GM23248 (cell line): ENCODE results near the gene MPPED1. TPM values are rescaled to one million over a fixed set of nuclear protein-coding genes. Genes with fewer than 3 reads are reported as not detected.

Experiments
- DNase-seq: peaks from one replicate; pipeline ENCODE4 v3.0.0-alpha.2; 2015
- H2AFZ ChIP-seq: fragments of 200-600 bp; sonication (generic); 2 replicates; pipeline ENCODE4 v1.6.1; 2016; ENCODE audit warnings: antibody characterized with exemption
- H3F3A ChIP-seq: fragments of 200-600 bp; sonication (generic); 2 replicates; pipeline ENCODE4 v1.6.1; 2016; ENCODE audit warnings: mild to moderate bottlenecking, antibody characterized with exemption, mixed run types; ENCODE audit not compliant: insufficient read depth
- H3K27ac ChIP-seq: fragments of 200-600 bp; sonication (generic); 2 replicates; pipeline ENCODE4 v1.5.1; 2016; ENCODE audit warnings: mild to moderate bottlenecking
- H3K27me3 ChIP-seq: fragments of 200-600 bp; sonication (generic); replicated peaks from 2 replicates; pipeline ENCODE4 v1.6.1; 2016; ENCODE audit warnings: mild to moderate bottlenecking; ENCODE audit not compliant: insufficient read depth
- H3K36me3 ChIP-seq: fragments of 200-600 bp; sonication (generic); 2 replicates; pipeline ENCODE4 v1.6.1; 2016; ENCODE audit warnings: low read depth, mild to moderate bottlenecking
- H3K4me1 ChIP-seq: fragments of 200-600 bp; sonication (generic); 2 replicates; pipeline ENCODE4 v1.6.1; 2016; ENCODE audit warnings: mild to moderate bottlenecking; ENCODE audit not compliant: insufficient read depth
- H3K4me2 ChIP-seq: fragments of 200-600 bp; sonication (generic); one replicate; pipeline ENCODE4 v1.6.1; 2016; ENCODE audit warnings: mild to moderate bottlenecking; ENCODE audit not compliant: unreplicated experiment
- H3K4me3 ChIP-seq: fragments of 200-600 bp; sonication (generic); 2 replicates; pipeline ENCODE4 v1.5.1; 2016; ENCODE audit warnings: mild to moderate bottlenecking
- H3K79me2 ChIP-seq: fragments of 200-600 bp; sonication (generic); 2 replicates; pipeline ENCODE4 v1.6.1; 2016; ENCODE audit warnings: mild to moderate bottlenecking; ENCODE audit not compliant: insufficient read depth
- H3K9ac ChIP-seq: fragments of 200-600 bp; sonication (generic); 2 replicates; pipeline ENCODE4 v1.6.1; 2016; ENCODE audit warnings: mild to moderate bottlenecking
- H3K9me2 ChIP-seq: fragments of 200-600 bp; sonication (generic); 2 replicates; pipeline ENCODE4 v1.6.1; 2016; ENCODE audit warnings: mixed run types, mild to moderate bottlenecking, moderate library complexity; ENCODE audit not compliant: insufficient read depth
- H3K9me3 ChIP-seq: fragments of 200-600 bp; sonication (generic); one replicate; pipeline ENCODE4 v1.6.1; 2017; ENCODE audit warnings: low read depth
- H4K20me1 ChIP-seq: fragments of 200-600 bp; sonication (generic); 2 replicates; pipeline ENCODE4 v1.6.0; 2016; ENCODE audit not compliant: insufficient read depth
- EZH2 ChIP-seq: fragments of 200-600 bp; sonication (generic); IDR thresholded peaks from 2 replicates; pipeline ENCODE4 v1.6.1; 2018; ENCODE audit warnings: antibody characterized with exemption, mild to moderate bottlenecking; ENCODE audit not compliant: insufficient read depth, poor library complexity, severe bottlenecking
- EZH2phosphoT487 ChIP-seq: fragments of 200-600 bp; sonication (generic); IDR thresholded peaks from 2 replicates; pipeline ENCODE4 v1.6.1; 2018; ENCODE audit warnings: antibody characterized with exemption, moderate library complexity, mild to moderate bottlenecking, low read depth; ENCODE audit not compliant: insufficient read depth
- WGBS, 2 experiments: methylation state at CpG; one replicate each; pipeline ENCODE4 v1.1.6; 2015 to 2017; ENCODE audit warnings: low lambda C conversion rate in 2 of 2, low coverage in 1 of 2; ENCODE audit errors: missing lambda C conversion rate in 2 of 2; 5-methylcytosine and 5-hydroxymethylcytosine counted together
- in situ Hi-C: fragments of 300-500 bp; cut with MboI; formaldehyde crosslinking; loops from 2 replicates; pipeline ENCODE4 v1.15.0; 2020
- polyA plus RNA-seq: library from polyadenylated mRNA; unstranded; fragments of >200 nt; fragmentation: Nextera tagmentation; extraction: Ambion mirVana; gene quantifications from 2 replicates; pipeline ENCODE4 v1.2.1, GENCODE V29; 2016
- total RNA-seq: library from RNA; depleted of rRNA; stranded (reverse); fragments of >200 nt; shearing (Covaris generic); gene quantifications from 2 replicates; pipeline ENCODE4 v1.2.3, GENCODE V29; 2014

Gene MPPED1
- total and polyA plus RNA-seq, 2 experiments from 2014 or later, result not detected

GRCh38 chr22:43488937-43489336, 77.1 kb downstream of the MPPED1 start:
- no peak for DNase-seq
- no peaks in the 10 kb centered on the region for H4K20me1 ChIP-seq
- H3K4me1 ChIP-seq, result no peaks in the 10 kb centered on the region
- in situ Hi-C loops, result no loop called here
- no peak overlapping the region for H3K4me2 ChIP-seq
- no peaks in the 10 kb centered on the region for H3K79me2 ChIP-seq
- no peak overlapping the region for H3K4me3 ChIP-seq
- H3K27me3 ChIP-seq, result no peaks in the 10 kb centered on the region
- no peaks in the 10 kb centered on the region for H3K9me3 ChIP-seq
- H3F3A ChIP-seq, result no peaks in the 10 kb centered on the region
- H3K36me3 ChIP-seq, result no peaks in the 10 kb centered on the region
- H3K9me2 ChIP-seq, result no peaks in the 10 kb centered on the region
- no peak overlapping the region for H2AFZ ChIP-seq
- no peak overlapping the region for H3K27ac ChIP-seq
- WGBS, 2 experiments, result 64 to 67% methylated on average over 10 of the region's 10 CpGs
- no peak for TF ChIP-seq EZH2
- no peak for TF ChIP-seq EZH2phosphoT487
- no peak overlapping the region for H3K9ac ChIP-seq

- in situ Hi-C loops, result no loop called here
- Histone ChIP-seq H3K27me3 (no peaks in the 10 kb centered on the region), H2AFZ (no peak overlapping the region), H3K4me3 (no peak overlapping the region), H3F3A (no peaks in the 10 kb centered on the region), H3K9me3 (no peaks in the 10 kb centered on the region), H3K9ac (no peak overlapping the region), H4K20me1 (no peaks in the 10 kb centered on the region), H3K4me1 (no peaks in the 10 kb centered on the region), H3K9me2 (no peaks in the 10 kb centered on the region), H3K36me3 (no peaks in the 10 kb centered on the region), H3K79me2 (no peaks in the 10 kb centered on the region), H3K4me2 (no peak overlapping the region), H3K27ac (no peak overlapping the region)
- TF ChIP-seq EZH2, result no peak
- TF ChIP-seq EZH2phosphoT487, result no peak
- DNase-seq, result no peak
- 53 to 55% methylated on average over 7 of the region's 7 CpGs for WGBS, 2 experiments
These were observed 78.5 kb downstream of the MPPED1 start for GRCh38 chr22:43490311-43490710.

DNA sequence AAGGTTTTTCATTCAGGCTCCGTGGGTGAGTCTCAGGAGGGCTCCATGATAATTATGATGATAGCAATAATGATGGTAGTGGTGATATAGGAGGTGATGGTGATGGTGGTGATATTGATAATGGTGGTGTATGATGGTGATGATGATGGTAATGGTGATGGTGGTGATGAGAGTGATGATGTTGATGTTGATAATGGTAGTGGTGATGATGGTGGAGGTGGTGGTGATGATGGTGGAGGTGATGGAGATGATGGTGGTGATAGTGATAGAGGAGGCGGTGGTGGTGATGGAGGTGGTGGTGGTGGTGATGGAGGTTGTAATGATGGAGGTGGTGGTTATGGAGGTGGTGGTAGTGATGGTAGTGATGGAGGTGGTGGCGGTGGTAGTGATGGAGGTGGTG, 79.4 kb downstream of the MPPED1 start:
- Histone ChIP-seq H3K36me3 (no peaks in the 10 kb centered on the region), H2AFZ (no peak overlapping the region), H3K9ac (no peak overlapping the region), H3K27ac (no peak overlapping the region), H3K4me1 (no peaks in the 10 kb centered on the region), H3K9me2 (no peaks in the 10 kb centered on the region), H3K27me3 (no peaks in the 10 kb centered on the region), H3K9me3 (no peaks in the 10 kb centered on the region), H4K20me1 (no peaks in the 10 kb centered on the region), H3K4me3 (no peak overlapping the region), H3K4me2 (no peak overlapping the region), H3F3A (no peaks in the 10 kb centered on the region), H3K79me2 (no peaks in the 10 kb centered on the region)
- DNase-seq, result no peak
- no peak for TF ChIP-seq EZH2
- TF ChIP-seq EZH2phosphoT487, result no peak
- in situ Hi-C loops, result no loop called here
- WGBS, 2 experiments, result 19 to 23% methylated on average over 3 of the region's 3 CpGs

GRCh38 chr22:43491737-43492136, 79.9 kb downstream of the MPPED1 start:
- in situ Hi-C loops, result no loop called here
- H3K36me3 ChIP-seq, result no peaks in the 10 kb centered on the region
- H2AFZ ChIP-seq, result no peak overlapping the region
- no peak overlapping the region for H3K4me3 ChIP-seq
- H3K27me3 ChIP-seq, result no peaks in the 10 kb centered on the region
- no peak overlapping the region for H3K27ac ChIP-seq
- H3K9me2 ChIP-seq, result no peaks in the 10 kb centered on the region
- no peaks in the 10 kb centered on the region for H3F3A ChIP-seq
- no peaks in the 10 kb centered on the region for H4K20me1 ChIP-seq
- H3K4me2 ChIP-seq, result no peak overlapping the region
- H3K4me1 ChIP-seq, result no peaks in the 10 kb centered on the region
- 32 to 33% methylated on average over 1 of the region's 1 CpG for WGBS, 2 experiments
- H3K9ac ChIP-seq, result no peak overlapping the region
- H3K79me2 ChIP-seq, result no peaks in the 10 kb centered on the region
- H3K9me3 ChIP-seq, result no peaks in the 10 kb centered on the region
- TF ChIP-seq EZH2 (no peak), EZH2phosphoT487 (no peak)
- no peak for DNase-seq

DNA sequence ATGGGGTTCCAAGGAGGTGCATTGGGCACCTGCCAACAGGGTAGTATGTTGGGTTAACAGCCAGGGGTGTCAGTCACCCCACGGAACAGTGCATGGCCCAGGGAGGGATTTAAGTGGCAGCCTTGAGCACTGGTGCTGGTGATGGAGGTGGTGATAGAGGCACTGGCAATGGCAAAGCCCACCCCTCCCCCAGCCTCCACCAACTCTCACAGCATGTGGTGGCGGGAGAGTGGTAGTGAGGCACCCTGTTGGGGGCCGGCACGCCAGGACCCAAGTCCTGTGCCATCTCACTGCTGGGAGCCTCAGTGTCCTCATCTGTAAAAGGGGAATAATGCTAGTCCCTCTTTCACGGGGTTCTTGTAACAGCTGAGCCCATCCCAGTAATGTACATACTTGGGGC, 81.5 kb downstream of the MPPED1 start:
- TF ChIP-seq EZH2phosphoT487 (no peak), EZH2 (no peak)
- Histone ChIP-seq H3K9me3 (no peaks in the 10 kb centered on the region), H3K27ac (no peak overlapping the region), H2AFZ (no peak overlapping the region), H3K4me3 (no peak overlapping the region), H3F3A (no peaks in the 10 kb centered on the region), H3K4me1 (no peaks in the 10 kb centered on the region), H3K4me2 (no peak overlapping the region), H3K9me2 (no peaks in the 10 kb centered on the region), H3K27me3 (no peaks in the 10 kb centered on the region), H4K20me1 (no peaks in the 10 kb centered on the region), H3K36me3 (no peaks in the 10 kb centered on the region), H3K9ac (no peak overlapping the region), H3K79me2 (no peaks in the 10 kb centered on the region)
- in situ Hi-C loops, result no loop called here
- DNase-seq, result no peak
- 30 to 44% methylated on average over 5 of the region's 5 CpGs for WGBS, 2 experiments
